CD4-positive, alpha-beta T cell treated with Interleukin-21 for 1 hour (primary cell): ENCODE data around the gene PTGFR.

ENCODE experiments used
- DNase-seq: peaks from one replicate; pipeline ENCODE4 v3.0.0-alpha.2; 2020

The PTGFR gene

GRCh38 chr1:78490861-78491450 is at the start of gene PTGFR:
Gene PTGFR (plus strand): TSS chr1:78490974. CDS start chr1:78492744, 1,770 bp downstream.
- DNase-seq = no peak

- DNase-seq = no peak
Measured at GRCh38 chr1:78441921-78442320, 48.9 kb upstream of the PTGFR start.

- no peak for DNase-seq
Measured at GRCh38 chr1:78447086-78447485, 43.7 kb upstream of the PTGFR start.

- no peak for DNase-seq
Measured at GRCh38 chr1:78464449-78464891, 26.3 kb upstream of the PTGFR start.

GRCh38 chr1:78465143-78465542 is 25.6 kb upstream of the PTGFR start:
- no peak for DNase-seq

GRCh38 chr1:78468521-78468920 is 22.3 kb upstream of the PTGFR start:
- no peak for DNase-seq

GRCh38 chr1:78469576-78469975 is 21.2 kb upstream of the PTGFR start:
- DNase-seq = no peak

- no peak for DNase-seq
Measured at GRCh38 chr1:78471890-78472620, 18.7 kb upstream of the PTGFR start.

- DNase-seq = no peak
Measured at GRCh38 chr1:78472851-78473496, 17.8 kb upstream of the PTGFR start.

- no peak for DNase-seq
Measured at GRCh38 chr1:78474092-78474491, 16.7 kb upstream of the PTGFR start.

GRCh38 chr1:78475888-78476610 is 14.7 kb upstream of the PTGFR start:
- no peak for DNase-seq

GRCh38 chr1:78483903-78484302 is 6.9 kb upstream of the PTGFR start:
- DNase-seq = no peak

GRCh38 chr1:78491451-78492071 is 787 bp downstream of the PTGFR start:
- no peak for DNase-seq

GRCh38 chr1:78492386-78492950 is 1.7 kb downstream of the PTGFR start:
- no peak for DNase-seq

- DNase-seq = no peak
Measured at GRCh38 chr1:78493451-78493850, 2.7 kb downstream of the PTGFR start.

GRCh38 chr1:78497201-78497600 is 6.4 kb downstream of the PTGFR start:
- DNase-seq = no peak

- DNase-seq = no peak
Measured at GRCh38 chr1:78500529-78500928, 9.8 kb downstream of the PTGFR start.

- DNase-seq = no peak
Measured at GRCh38 chr1:78501203-78501602, 10.4 kb downstream of the PTGFR start.

GRCh38 chr1:78511334-78511733 is 20.6 kb downstream of the PTGFR start:
- DNase-seq = no peak

GRCh38 chr1:78516716-78517115 is 25.9 kb downstream of the PTGFR start:
- no peak for DNase-seq

GRCh38 chr1:78519446-78519845 is 28.7 kb downstream of the PTGFR start:
- no peak for DNase-seq

GRCh38 chr1:78520216-78520615 is 29.4 kb downstream of the PTGFR start:
- no peak for DNase-seq

GRCh38 chr1:78520843-78521242 is 30.1 kb downstream of the PTGFR start:
- DNase-seq = no peak
